DMS153 treated with DMSO at 0.1 percent for 48 hours (cell line): ENCODE data around the gene NISCH.

ENCODE experiments used
- DNase-seq: peaks from one replicate; lab custom pipeline; 2025; ENCODE audit not compliant: unreplicated experiment; lab: John Stamatoyannopoulos, UW

The NISCH gene

DNA sequence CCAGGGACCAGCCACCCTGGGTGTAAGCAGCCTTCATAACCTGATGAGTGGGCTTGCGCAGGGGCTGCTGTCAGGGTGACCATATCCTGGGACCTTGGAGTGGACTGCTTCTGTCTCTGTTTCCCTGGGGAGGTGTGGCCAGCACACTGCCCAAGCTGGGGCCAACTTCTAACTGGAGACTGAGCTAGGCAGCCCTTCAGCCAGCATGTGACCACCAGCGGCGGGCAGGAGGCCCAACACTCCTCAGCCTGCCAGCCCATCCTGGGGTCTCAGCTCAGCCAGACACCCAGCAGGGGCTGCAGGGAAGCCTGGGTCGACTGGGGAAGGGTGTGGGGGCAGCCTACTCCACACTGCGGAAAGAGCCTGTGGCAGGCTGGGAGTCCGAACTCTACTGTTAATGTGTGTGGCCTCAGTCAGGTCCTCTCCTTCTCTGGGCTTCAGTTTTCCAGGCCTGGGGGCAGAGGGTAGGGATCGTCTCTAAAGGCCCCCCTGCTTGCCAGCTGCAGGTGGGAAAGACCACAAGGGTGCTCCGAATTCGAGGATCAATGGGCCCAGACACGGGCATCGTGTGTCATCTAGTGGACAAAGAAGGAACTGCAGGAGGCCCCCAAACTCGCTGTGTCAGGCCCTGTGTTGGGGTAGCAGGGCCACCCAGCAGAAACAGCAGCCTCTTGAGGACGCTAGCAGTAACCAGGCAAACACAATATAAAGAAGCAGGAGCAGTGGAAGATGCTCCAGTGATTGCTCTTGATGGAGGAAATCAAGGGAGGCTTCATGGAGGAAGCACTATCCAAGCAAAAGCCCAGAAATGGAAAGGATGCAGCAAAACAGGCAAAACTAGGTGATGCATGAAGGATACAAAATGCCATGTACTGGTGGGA lies 8.5 kb upstream of the NISCH start:
- DNase-seq = no peak

DNA sequence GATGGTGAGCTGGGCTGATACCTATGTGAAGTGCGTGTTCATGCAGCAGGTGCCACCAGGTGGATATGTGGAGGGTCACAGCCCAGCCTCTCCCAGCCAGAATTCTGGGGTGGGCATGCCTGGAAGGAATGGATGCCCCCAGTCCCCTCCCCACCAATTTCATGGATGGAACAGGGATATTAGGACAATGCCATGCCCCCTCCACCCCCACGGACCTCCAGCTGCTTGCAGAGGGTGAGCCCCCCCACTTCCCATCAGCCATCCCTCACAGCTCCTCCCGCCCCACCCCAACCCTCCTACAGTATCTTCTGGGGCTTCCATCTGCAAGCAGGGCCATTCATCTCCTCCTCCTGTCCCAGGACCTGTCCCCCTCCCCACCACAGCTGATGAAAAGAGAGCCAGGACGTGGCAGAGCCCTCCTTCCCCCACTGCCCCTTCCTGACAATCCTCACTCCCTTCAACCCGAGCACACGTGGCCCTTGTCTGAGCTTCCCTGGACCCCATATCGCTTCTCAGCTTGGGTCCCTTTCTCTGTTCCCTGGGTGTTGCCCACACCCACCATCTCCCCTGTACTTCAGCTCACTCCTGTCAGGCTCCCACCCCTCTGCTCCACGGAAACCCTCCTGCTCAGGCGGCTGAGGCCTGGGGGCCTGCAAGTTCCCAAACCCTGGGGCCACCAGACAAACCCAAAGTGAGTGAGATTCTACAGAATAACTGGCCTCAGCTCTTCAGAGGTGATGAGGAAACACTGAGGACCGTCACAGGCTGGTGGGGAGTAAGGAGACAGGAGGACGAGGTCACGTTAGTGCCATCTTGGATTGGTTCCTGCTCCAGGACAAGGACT lies 7.7 kb upstream of the NISCH start:
- no peak for DNase-seq

DNA sequence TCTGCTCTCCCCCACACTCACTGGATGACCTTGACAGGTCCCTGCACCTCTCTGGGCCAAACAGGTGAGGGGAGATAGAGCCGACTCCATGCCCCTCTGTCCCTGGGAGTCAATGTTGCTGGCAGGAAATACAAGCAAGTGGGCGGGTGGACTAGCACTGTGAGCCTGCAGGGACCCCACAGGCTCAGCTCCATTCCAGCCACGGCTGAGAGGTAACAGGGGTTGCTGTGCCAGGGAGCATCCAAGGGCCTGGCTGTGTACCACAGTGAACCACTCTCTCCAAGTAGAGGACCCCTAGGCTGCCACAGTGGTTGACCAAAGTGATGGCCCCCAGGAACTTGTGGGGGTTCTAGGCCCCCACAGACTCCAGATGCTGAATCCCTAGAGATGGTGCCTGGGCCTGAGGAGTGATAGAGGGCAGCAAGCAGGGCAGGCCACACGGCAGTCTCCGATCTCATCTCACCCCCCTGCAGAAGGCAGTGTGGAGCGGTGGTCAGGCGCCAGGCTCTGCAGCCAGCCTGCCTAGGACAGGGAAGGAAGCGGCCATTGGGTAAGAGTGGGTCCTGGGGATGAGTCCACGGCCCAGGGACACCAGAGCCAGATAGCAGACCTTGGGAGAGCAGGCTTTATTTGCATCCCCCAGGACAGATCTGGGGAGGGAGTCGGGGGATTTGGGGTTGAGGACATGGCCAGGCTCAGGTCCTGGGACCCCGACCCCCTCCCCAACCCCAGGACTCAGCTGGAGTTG lies 4.7 kb upstream of the NISCH start:
- no peak for DNase-seq

DNA sequence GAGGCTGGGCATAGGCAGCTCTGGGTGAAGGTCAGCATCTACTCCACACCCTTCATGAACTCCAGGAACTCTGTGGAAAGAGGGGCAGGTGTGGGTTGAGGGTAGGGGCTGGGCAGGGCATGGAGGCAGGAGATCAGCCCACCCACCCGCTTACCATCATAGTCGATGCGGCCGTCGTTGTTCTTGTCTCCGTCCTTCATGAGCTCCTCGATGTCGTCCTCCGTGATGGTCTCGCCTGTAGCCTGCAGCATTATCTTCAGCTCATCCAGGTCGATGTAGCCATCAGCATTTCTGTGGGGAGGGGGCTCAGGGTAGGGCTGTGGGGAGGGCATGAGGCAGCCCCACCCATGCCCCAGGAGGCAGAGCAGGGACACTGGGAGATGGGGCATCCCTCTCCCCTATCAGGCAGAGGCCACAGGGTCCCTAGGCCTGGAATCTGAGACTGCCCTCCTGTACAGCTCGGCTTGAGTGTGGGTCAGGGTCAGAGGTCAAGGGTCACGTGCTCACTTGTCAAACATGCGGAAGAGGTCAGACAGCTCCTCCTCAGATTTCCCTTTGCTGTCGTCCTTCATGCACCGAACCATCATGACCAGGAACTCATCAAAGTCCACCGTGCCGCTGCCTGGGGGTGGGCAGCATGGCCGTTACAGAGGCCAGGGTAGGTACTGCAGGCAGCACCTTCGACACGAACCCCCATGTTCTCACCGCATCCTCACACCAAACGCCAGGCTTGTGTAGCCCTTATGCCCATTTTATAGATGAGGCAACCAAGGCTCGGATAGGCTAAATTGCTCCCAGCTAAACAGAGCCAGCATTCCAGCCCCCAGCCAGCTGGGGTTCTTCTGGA lies 3.9 kb upstream of the NISCH start:
- no peak for DNase-seq

DNA sequence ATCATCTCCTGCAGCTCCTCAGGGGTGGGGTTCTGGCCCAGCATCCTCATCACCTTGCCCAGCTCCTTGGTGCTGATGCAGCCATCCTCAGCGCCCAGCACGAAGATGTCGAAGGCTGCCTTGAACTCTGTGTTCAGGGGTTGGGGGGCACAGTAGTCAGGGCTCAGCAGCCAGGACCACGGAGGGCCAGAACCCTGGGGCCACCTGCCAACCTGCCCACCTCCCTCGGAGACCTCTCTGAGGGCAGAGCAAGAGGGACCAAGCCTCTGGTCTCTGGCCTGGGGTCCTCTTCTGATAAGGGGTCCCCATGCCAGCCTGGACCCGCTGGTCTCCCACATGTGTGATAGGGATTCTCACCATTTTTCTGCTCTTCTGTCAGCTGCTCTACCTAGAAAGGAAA lies 3.3 kb upstream of the NISCH start:
- DNase-seq = no peak

DNA sequence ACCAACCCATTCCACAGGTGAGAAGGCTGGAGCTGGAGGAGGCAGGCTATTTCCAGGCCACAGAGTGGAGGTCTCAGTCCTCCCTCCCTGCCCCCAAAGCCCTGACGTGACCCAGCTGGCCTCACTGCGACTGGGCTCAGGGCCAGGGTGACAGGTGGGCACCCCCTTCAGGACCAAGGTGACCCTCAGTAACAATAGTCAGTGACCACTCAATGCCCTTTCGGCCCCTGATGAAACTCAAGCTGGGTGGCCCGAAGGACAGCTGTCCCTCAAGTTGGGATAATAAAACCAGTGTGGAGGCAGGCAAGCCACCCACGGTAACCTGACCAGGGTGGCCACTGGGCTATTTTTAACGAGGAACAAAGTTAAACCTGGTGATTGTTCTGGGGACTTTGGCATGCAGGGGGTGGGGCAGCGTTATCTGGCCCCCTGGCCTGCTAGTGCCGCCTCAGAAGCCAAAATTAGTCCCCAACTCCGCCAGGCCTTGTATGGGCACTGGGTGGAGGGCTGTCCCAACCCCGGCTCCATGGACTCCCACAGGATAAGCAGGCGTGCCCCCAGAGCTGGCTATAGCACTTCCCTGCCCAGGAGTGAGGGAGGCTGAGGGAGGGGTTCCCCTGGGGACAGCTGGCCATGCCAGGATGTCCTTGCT lies 2.7 kb upstream of the NISCH start:
- DNase-seq = no peak

DNA sequence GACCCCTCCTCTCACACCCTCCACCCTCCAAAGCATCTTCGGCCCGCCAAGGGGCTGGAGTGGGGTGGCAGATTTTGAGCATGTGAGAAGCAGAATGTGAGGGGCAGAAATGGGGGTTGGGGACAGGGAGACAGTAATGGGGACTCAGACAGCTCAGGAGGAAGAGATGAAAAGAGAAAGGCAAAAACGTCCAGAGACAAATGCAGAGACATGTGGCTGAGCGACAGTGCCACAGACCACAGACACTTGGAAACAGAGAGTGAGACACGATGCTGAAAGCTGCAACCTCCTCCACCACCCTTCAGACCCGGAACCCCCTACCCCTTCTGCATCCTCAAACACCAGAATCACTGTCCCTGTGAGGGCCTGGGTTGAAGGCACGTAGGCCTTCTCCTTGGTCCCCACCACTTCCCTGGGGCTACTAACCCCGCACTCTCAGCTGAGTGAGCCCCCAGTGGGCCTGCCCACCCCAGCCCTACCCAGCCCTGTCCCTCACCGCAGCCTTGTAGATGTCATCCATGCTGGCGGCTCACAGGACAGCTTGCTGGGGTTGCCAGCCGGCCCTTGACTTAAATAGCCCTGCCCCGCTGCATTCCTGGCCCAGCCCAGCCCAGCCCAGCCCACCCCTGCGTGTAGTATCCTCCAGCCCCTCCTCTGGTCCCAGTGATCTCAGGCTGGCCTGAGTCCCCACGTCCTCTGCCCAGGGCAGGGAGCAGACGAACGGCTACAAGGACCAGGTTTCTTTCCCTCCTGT lies 1.7 kb upstream of the NISCH start, which contains the start of gene TNNC1:
TNNC1 (minus strand) TSS at position 546 of the 754 bp plus-strand sequence; CDS start at position 520, 26 bp downstream.
- DNase-seq = no peak

DNA sequence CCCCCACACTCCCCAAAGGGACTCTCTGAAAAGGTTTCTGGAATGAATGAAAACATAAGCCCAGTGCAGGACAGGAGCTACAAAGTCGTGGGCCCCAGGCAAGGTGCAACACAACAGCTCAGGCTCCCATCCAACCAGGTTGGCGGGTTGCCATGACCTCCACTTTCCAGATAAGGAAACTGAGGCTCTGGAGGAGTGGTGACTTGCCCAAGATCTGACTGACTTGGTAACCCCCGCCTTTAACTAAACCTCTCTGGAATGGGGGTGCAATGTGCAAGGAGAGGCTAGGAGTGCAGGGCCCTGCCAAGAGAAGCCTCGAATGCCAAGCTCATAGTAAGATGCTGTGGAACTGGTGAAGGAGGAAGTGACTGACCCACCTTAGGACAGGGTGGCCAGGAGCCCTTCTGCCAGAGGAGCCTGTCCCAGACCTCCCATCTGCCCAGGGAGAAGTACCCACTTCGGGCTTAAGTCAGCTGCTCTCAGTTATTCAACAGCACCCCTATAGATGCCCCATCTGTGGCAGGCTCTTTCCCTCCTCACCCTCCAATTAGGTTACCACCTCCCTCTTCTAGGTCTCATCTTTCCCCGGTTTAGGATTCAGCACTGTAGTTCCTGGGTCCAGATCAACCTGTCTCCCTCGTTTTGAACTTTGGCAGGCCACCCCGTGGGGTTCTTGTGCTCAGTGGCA lies 1.0 kb upstream of the NISCH start:
- no peak for DNase-seq

DNA sequence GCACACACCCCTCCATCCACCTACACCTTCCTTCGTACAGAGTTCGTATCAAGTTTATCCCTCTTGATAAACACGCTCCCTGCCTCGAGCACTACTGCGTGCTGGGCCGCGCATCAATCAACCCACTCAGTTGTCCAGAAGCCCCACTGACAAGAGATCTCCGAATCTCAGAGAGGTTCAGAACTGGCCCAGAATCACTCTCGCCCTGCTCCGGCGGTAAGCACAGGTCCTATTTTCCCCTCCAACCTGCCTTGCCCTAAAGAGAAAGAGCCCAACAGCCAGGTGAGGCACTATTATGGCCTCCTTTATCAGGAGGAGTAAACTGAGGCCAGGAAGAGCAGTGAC lies 494 bp upstream of the NISCH start:
- no peak for DNase-seq

DNA sequence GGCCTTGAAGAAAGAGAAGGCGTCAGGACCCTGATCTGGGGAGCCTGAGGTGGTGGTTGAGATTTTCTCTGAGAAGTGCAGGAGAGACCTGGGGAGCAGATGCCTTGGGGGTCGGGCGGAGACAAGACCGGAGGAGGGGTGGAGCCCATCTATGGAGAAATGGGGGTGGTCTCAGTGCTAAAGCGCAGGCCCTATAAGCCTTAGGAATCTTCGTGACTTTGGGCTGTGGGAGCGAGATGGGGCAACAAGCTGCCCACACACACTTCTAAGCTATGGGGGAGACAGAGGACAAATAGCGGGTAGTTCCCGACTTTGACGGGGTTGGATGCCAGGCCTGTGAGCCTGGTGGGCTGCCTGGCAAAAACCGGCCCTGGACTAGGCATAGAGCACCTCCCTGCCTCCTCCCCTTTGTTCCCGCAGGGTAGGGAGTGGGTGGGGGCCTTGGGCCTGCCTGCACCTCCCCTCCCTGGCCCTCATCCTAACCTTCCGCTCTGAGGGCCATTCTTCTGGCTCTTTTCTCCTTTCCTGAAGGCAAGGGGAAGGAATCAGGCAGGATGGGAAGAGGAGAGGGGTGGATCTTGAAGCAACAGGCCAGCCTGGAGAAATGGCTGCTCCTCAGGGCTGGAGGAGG lies 880 bp downstream of the NISCH start:
- DNase-seq = no peak

DNA sequence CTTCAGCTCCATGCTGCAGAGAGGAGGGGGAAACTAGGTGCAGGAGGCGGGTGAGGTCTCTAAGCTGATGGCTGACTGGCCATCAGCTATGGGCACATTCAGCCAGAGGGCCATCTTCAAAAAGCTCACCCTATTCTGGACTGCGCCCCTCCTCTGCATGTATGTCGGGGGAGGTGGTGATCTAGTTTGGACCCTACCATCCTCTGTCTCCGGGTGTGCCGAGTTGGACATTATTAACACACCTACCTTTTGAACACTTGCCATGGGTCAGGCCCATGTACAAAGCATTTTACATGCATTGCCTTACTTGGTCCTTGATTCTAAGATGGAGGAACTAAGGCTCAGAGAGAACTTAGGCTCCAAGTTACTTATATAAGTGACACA lies 1.4 kb downstream of the NISCH start:
- no peak for DNase-seq

DNA sequence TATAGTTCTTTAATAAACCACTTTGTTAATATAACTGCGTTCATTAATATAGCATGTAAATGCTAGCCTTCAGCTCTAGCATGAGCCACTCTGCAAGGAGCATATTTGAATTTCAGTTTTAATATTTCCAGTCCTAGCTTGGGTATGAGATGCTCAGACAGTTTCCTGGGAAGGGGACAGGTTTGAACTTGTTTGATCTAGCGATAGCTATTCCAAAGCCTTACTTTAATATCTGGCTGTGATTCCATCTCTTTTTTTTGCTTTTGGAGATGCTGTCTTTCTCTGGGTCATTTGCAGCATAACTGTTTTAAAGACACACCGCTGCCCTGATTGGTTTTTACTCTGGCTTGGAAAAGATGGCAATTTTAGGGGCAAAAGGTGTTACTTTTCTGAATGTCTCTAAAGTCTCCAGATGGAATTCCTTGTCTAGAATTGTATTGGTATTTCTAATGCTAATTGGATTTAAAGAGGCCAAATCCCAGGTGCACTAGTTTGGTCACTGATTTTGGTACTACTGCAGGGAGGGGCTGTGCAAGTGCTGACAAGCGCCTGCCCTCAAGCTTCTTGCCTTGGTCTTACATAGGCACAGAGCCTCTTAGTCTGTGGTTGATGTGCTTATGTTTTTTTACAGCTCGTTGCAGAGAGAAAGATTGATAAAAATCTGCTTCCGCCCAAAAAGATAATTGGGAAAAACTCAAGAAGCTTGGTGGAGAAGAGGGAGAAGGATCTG lies 2.8 kb downstream of the NISCH start:
- no peak for DNase-seq

DNA sequence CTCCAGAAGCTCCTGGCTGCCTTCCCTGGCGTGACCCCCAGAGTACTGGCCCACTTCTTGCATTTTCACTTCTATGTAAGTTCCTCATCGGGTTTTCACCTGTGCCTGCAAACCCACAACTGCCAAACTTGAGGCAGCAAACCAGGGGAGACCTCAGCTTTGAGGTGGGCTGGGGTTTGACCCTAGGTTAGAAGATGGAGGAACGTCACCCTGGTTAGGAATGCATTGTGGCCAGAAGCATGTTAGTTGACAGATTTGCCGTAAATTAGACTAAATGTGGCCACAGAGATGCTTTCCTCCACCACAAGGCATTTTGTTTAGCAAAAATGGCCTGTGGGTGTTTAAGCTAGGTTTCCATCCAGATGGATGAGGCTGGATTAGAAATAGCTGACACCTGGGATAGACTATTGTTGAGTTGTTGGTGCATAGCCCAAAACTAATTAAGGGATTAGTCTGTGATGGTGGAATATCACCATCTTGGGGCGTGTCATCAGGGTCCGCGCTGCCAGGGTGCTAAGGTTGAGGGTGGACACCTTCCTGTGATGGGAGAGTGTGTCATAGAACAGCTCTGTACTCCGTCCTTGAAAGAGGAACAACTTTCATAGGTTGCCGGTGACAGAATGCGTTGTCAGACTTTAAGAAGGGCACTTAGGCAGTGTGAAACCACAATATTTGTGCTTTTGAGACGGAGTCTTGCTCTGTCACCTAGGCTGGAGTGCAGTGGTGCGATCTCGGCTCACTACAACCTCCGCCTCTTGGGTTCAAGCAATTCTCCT lies 3.6 kb downstream of the NISCH start:
- DNase-seq = no peak

DNA sequence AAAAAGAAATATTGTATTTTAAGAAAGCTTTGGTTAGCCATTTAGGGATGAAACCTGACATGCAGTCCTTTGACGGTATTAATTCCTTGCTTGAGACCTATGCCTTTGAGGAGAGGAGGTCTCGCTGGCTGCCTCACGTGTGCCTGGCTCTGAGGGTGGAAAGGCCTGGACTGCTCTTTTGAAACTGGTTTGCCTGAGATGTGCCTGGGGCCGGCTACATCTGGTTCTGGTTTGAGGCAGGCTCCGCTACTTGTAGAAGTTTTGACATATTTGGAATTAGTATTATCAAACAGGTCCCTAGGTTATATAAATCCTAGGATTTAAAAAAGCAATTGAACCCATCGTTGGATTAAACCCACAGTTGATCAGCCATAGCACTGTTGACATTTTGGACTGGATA lies 6.5 kb downstream of the NISCH start:
- no peak for DNase-seq

DNA sequence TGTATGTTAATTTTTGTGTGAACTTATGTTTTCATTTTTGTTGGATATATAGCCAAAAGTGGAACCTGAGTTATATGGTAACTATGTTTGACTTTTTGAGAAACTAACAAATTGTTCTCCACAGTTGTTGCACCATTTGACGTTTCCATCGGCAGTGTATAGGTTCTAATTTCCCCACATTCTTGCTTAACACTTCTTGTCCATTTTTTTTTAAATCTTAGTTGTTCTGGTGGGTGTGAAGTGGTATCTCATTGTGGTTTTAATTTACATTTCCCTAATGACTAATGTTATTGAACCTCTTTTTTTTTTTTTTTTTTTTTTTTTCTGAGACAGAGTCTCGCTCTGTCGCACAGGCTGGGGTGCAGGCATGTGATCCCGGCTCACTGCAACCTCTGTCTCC lies 8.0 kb downstream of the NISCH start:
- no peak for DNase-seq

DNA sequence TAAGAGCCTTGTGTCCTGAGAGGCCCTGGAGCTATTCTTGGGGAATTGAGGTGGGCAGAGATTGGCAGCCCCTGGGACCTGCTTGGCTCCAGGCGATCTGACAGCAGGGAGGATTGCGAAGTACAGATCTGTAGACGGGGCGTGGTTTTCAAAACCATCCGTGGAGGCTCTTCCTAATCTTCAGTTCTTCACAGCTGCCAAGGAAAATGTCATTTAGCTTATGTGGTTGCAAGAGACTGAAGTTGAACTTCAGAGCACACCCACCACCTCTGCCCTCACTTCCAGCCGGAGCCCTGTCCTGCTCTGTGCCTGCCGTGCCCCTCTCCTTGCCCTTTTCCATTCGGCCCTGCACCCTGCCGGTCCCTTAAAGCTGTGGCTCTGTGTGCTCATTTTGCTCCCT lies 12.9 kb downstream of the NISCH start:
- DNase-seq = no peak

DNA sequence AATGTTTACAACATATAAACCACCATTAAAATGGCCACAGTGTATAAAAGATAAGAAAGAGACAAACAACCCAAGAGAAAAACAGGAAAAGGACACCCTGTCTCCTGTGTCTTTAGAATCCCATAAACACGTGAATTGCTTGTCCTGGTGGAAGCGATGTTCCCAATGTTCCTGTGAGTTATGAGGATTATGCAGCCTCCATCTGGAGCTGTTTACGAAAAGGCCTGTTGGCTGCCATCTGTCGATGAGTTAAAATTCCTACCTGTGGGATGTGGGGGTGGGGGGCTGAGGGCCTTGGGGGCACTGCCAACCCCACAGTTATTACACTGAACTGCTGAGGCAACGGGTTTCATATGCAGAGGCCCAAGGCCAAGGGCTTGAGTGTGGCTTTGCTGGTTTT lies 13.6 kb downstream of the NISCH start:
- DNase-seq = no peak
